ENCODE results near the gene NXPE4. TPM values are rescaled to one million over a fixed set of nuclear protein-coding genes. Genes with fewer than 3 reads are reported as not detected.

The NXPE4 gene
- polyA plus RNA-seq, 1 donor from 2014 or later: not detected

DNA sequence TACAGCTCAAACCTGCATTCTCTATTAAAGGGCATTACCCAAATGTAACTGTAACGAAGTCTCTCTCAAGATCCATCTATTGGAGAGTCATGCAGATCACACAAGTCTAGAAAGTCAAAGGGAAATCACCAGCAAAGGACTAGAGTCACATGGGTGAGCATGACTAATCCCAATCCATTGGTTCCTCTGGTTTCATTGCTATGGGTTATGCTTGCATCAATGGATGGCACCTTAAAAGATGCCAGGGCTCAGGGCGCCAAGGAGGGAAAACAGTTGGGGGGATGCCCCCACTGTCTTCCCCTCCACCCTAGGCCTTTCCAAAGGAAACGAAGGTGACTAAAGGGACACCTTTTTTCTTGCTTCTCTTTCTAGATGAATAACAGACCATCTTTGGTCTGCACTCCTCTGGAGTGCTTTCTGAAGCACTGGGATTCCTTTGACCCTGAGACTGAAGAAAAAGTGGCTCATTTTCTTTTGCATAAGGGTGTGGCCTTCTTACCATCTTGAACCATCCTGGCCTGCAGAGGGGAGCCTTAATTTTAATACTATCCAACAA, 8.1 kb downstream of the NXPE4 start:
- Histone ChIP-seq H3K79me2 (replicated peaks; ENCODE audit: insufficient read depth, low read length) (no peaks in the 10 kb centered on the region), H3K36me3 (ENCODE audit: insufficient read depth, low read length) (no peaks in the 10 kb centered on the region), H3K9me3 (ENCODE audit: low read length) (peaks cover 8% of the 10 kb centered on the region), H3K4me3 (ENCODE audit: low read length) (no peak overlapping the region), H3F3A (ENCODE audit: insufficient read depth, low read length, poor library complexity, severe bottlenecking) (no peaks in the 10 kb centered on the region), H3K4me2 (ENCODE audit: low read length) (no peak overlapping the region), H3K9ac (ENCODE audit: low read length) (no peak overlapping the region), H4K20me1 (ENCODE audit: insufficient read depth) (no peaks in the 10 kb centered on the region), H3K27me3 (ENCODE audit: insufficient read depth, low read depth, low read length) (no peaks in the 10 kb centered on the region), H2AFZ (ENCODE audit: low read depth, low read length) (no peak overlapping the region), H3K27ac (ENCODE audit: low read length) (no peak overlapping the region), H3K9me2 (ENCODE audit: insufficient read depth, low read length) (no peaks in the 10 kb centered on the region)
- no peak for TF ChIP-seq EP300 (conservative IDR thresholded peaks at IDR 0.05; ENCODE audit: poor library complexity, severe bottlenecking)
- TF ChIP-seq, protein P1, sequence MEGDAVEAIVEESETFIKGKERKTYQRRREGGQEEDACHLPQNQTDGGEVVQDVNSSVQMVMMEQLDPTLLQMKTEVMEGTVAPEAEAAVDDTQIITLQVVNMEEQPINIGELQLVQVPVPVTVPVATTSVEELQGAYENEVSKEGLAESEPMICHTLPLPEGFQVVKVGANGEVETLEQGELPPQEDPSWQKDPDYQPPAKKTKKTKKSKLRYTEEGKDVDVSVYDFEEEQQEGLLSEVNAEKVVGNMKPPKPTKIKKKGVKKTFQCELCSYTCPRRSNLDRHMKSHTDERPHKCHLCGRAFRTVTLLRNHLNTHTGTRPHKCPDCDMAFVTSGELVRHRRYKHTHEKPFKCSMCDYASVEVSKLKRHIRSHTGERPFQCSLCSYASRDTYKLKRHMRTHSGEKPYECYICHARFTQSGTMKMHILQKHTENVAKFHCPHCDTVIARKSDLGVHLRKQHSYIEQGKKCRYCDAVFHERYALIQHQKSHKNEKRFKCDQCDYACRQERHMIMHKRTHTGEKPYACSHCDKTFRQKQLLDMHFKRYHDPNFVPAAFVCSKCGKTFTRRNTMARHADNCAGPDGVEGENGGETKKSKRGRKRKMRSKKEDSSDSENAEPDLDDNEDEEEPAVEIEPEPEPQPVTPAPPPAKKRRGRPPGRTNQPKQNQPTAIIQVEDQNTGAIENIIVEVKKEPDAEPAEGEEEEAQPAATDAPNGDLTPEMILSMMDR (IDR thresholded peaks at IDR 0.05; ENCODE audit: poor library complexity, severe bottlenecking): no peak
- no peak for TF ChIP-seq SMC3 (conservative IDR thresholded peaks at IDR 0.05; ENCODE audit: poor library complexity)
- TF ChIP-seq EZH2 (IDR thresholded peaks at IDR 0.05; ENCODE audit: borderline replicate concordance, insufficient read depth, low read length, poor library complexity, severe bottlenecking): no peak

DNA sequence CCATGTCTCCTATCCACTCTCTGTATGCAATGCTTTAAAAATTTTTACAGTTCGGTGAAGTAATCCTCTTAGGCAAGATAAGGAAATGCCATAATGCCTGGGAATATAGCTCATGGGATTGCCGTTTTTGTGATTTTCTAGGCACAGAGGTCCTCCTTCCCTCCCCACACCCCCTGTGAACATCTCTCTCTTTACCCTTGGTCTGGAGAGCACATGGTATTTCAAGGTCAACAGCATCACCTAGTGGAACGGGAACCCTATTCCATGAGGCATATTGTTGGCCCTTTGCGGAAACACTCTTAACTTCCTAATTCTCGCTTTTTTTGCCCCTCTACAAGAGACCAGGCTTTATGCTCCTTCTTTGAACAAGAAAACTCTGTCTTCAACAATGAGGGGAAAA, 8.8 kb downstream of the NXPE4 start:
- H2AFZ ChIP-seq (ENCODE audit: low read depth, low read length): no peak overlapping the region
- H3K27me3 ChIP-seq (ENCODE audit: insufficient read depth, low read depth, low read length): no peaks in the 10 kb centered on the region
- no peaks in the 10 kb centered on the region for H4K20me1 ChIP-seq (ENCODE audit: insufficient read depth)
- no peak overlapping the region for H3K4me3 ChIP-seq (ENCODE audit: low read length)
- H3K9me2 ChIP-seq (ENCODE audit: insufficient read depth, low read length): no peaks in the 10 kb centered on the region
- no peaks in the 10 kb centered on the region for H3K79me2 ChIP-seq (replicated peaks; ENCODE audit: insufficient read depth, low read length)
- H3K9me3 ChIP-seq (ENCODE audit: low read length): peaks cover 8% of the 10 kb centered on the region
- H3K4me2 ChIP-seq (ENCODE audit: low read length): no peak overlapping the region
- H3F3A ChIP-seq (ENCODE audit: insufficient read depth, low read length, poor library complexity, severe bottlenecking): no peaks in the 10 kb centered on the region
- no peaks in the 10 kb centered on the region for H3K36me3 ChIP-seq (ENCODE audit: insufficient read depth, low read length)
- TF ChIP-seq EZH2 (IDR thresholded peaks at IDR 0.05; ENCODE audit: borderline replicate concordance, insufficient read depth, low read length, poor library complexity, severe bottlenecking) (no peak), POLR2AphosphoS5 (IDR thresholded peaks at IDR 0.05) (no peak)
- TF ChIP-seq, protein P1 (IDR thresholded peaks at IDR 0.05; ENCODE audit: poor library complexity, severe bottlenecking): no peak
- no peak overlapping the region for H3K27ac ChIP-seq (ENCODE audit: low read length)
- H3K9ac ChIP-seq (ENCODE audit: low read length): no peak overlapping the region

DNA sequence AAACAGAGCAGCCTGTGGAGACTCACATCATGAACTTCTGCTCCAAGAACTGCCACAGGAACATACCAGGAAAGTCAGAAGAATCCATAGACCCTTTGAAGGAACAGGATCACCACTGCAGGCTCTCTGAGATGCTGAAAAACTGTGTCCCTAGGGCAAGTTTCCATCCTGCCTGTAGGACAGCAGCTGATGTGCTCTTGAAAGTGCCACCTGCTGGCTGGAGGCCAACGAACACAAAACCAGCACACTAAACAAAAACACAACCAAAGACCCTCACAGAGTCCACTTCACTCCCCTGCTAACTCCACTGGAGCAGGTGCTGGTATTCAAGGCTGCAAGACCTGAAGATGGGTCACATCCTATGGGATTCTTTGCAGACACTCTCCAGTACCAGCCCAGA, 23.9 kb downstream of the NXPE4 start:
- no peaks in the 10 kb centered on the region for H3K36me3 ChIP-seq (ENCODE audit: insufficient read depth, low read length)
- no peaks in the 10 kb centered on the region for H3F3A ChIP-seq (ENCODE audit: insufficient read depth, low read length, poor library complexity, severe bottlenecking)
- H3K27me3 ChIP-seq (ENCODE audit: insufficient read depth, low read depth, low read length): no peaks in the 10 kb centered on the region
- no peaks in the 10 kb centered on the region for H3K9me3 ChIP-seq (ENCODE audit: low read length)
- H3K27ac ChIP-seq (ENCODE audit: low read length): no peak overlapping the region
- no peaks in the 10 kb centered on the region for H3K79me2 ChIP-seq (replicated peaks; ENCODE audit: insufficient read depth, low read length)
- no peaks in the 10 kb centered on the region for H3K9me2 ChIP-seq (ENCODE audit: insufficient read depth, low read length)
- H3K9ac ChIP-seq (ENCODE audit: low read length): no peak overlapping the region
- TF ChIP-seq, protein P1 (IDR thresholded peaks at IDR 0.05; ENCODE audit: poor library complexity, severe bottlenecking): no peak
- TF ChIP-seq MXI1 (conservative IDR thresholded peaks at IDR 0.05; ENCODE audit: poor library complexity, severe bottlenecking): no peak
- TF ChIP-seq TAF1 (IDR thresholded peaks at IDR 0.05; ENCODE audit: low read depth): no peak
- no peak for TF ChIP-seq REST (IDR thresholded peaks at IDR 0.05; ENCODE audit: borderline replicate concordance)
- TF ChIP-seq POLR2AphosphoS5 (IDR thresholded peaks at IDR 0.05): no peak
- no peak for TF ChIP-seq EP300 (conservative IDR thresholded peaks at IDR 0.05; ENCODE audit: poor library complexity, severe bottlenecking)
- no peak for TF ChIP-seq EZH2 (IDR thresholded peaks at IDR 0.05; ENCODE audit: borderline replicate concordance, insufficient read depth, low read length, poor library complexity, severe bottlenecking)
- TF ChIP-seq SMC3 (conservative IDR thresholded peaks at IDR 0.05; ENCODE audit: poor library complexity): no peak
- TF ChIP-seq RAD21 (conservative IDR thresholded peaks at IDR 0.05): no peak
- H4K20me1 ChIP-seq (ENCODE audit: insufficient read depth): no peaks in the 10 kb centered on the region
- H2AFZ ChIP-seq (ENCODE audit: low read depth, low read length): no peak overlapping the region
- H3K4me3 ChIP-seq (ENCODE audit: low read length): no peak overlapping the region
- no peak overlapping the region for H3K4me2 ChIP-seq (ENCODE audit: low read length)
